Liver (tissue), 9 donors: Measurements from ENCODE around the gene TMEM123. TPM values are rescaled to one million over a fixed set of nuclear protein-coding genes. Genes with fewer than 3 reads are reported as not detected.

Experiments
- DNase-seq: peaks from one replicate; pipeline ENCODE4 v3.0.0-alpha.2; 2017; ENCODE audit warnings: low spot score
- H3K27ac ChIP-seq, 2 donors: one replicate each; pipeline ENCODE4 v1.7.0; 2013; ENCODE audit warnings: inconsistent platforms in 2 of 2, low read length in 2 of 2, control low read depth in 1 of 2, low read depth in 1 of 2, mild to moderate bottlenecking in 1 of 2
- H3K27me3 ChIP-seq, 4 donors: one replicate each; pipeline versions ENCODE4 v1.6.1 to v1.7.0; 2013; ENCODE audit warnings: low read length in 3 of 4, inconsistent platforms in 1 of 4, mild to moderate bottlenecking in 1 of 4, moderate library complexity in 1 of 4; ENCODE audit not compliant: control insufficient read depth in 4 of 4, insufficient read depth in 4 of 4
- H3K36me3 ChIP-seq, 4 donors: one replicate each; pipeline versions ENCODE4 v1.6.1 to v1.7.0; 2013; ENCODE audit warnings: low read length in 3 of 4, mild to moderate bottlenecking in 3 of 4, low read depth in 1 of 4, moderate library complexity in 1 of 4; ENCODE audit not compliant: control insufficient read depth in 4 of 4, insufficient read depth in 3 of 4
- H3K4me1 ChIP-seq, 4 donors: one replicate each; pipeline versions ENCODE4 v1.6.1 to v1.7.0; 2013; ENCODE audit warnings: low read length in 3 of 4, mild to moderate bottlenecking in 3 of 4, moderate library complexity in 1 of 4; ENCODE audit not compliant: control insufficient read depth in 4 of 4, insufficient read depth in 4 of 4
- H3K4me3 ChIP-seq, 3 donors: one replicate each; pipeline versions ENCODE4 v1.6.1 to v1.7.0; 2013; ENCODE audit warnings: low read length in 3 of 3, control low read depth in 1 of 3, low read depth in 1 of 3, mild to moderate bottlenecking in 1 of 3
- H3K9ac ChIP-seq, 2 donors: one replicate each; pipeline ENCODE4 v1.7.0; 2013; ENCODE audit warnings: low read length in 2 of 2, mild to moderate bottlenecking in 2 of 2, moderate library complexity in 2 of 2, control low read depth in 1 of 2, low read depth in 1 of 2
- H3K9me3 ChIP-seq, 4 donors: one replicate each; pipeline versions ENCODE4 v1.6.1 to v1.7.0; 2013; ENCODE audit warnings: low read length in 3 of 4; ENCODE audit not compliant: control insufficient read depth in 4 of 4
- ATF3 ChIP-seq: IDR thresholded peaks from 2 replicates; pipeline ENCODE4 v1.6.1; 2016; ENCODE audit warnings: antibody characterized with exemption
- CTCF ChIP-seq: fragments of 150-350 bp; IDR thresholded peaks from 2 replicates; pipeline ENCODE4 v1.5.1; 2017; ENCODE audit warnings: improper control_type of control experiment, low read depth, low read length; ENCODE audit not compliant: missing input control
- EGR1 ChIP-seq, 2 donors: IDR thresholded peaks; 2 replicates each; pipeline ENCODE4 v1.6.1; 2016 to 2018; ENCODE audit warnings: antibody characterized with exemption in 2 of 2, low read depth in 2 of 2
- FOXA1 ChIP-seq: IDR thresholded peaks from 2 replicates; pipeline ENCODE4 v1.6.1; 2016; ENCODE audit warnings: antibody characterized with exemption
- FOXA2 ChIP-seq: IDR thresholded peaks from 2 replicates; pipeline ENCODE4 v1.6.1; 2016; ENCODE audit warnings: antibody characterized with exemption
- GABPA ChIP-seq, 2 donors: IDR thresholded peaks in 1 of 2; conservative IDR thresholded peaks in 1 of 2; 2 replicates each; pipeline ENCODE4 v1.6.1; 2016; ENCODE audit warnings: antibody characterized with exemption in 2 of 2, mild to moderate bottlenecking in 1 of 2, moderate library complexity in 1 of 2
- HNF4A ChIP-seq, 2 donors: conservative IDR thresholded peaks; 2 replicates each; pipeline ENCODE4 v1.6.1; 2016; ENCODE audit warnings: antibody characterized with exemption in 2 of 2, mild to moderate bottlenecking in 2 of 2
- HNF4G ChIP-seq: IDR thresholded peaks from 2 replicates; pipeline ENCODE4 v1.6.1; 2016; ENCODE audit warnings: antibody characterized with exemption
- JUND ChIP-seq, 2 donors: IDR thresholded peaks; 2 replicates each; pipeline ENCODE4 v1.6.1; 2016; ENCODE audit warnings: antibody characterized with exemption in 2 of 2
- MAX ChIP-seq: IDR thresholded peaks from 2 replicates; pipeline ENCODE4 v1.6.1; 2016; ENCODE audit warnings: antibody characterized with exemption
- NR2F2 ChIP-seq: IDR thresholded peaks from 2 replicates; pipeline ENCODE4 v1.6.1; 2016; ENCODE audit warnings: antibody characterized with exemption
- RAD21 ChIP-seq, 2 donors: IDR thresholded peaks; 2 replicates each; pipeline ENCODE4 v1.6.1; 2016; ENCODE audit warnings: antibody characterized with exemption in 2 of 2, mild to moderate bottlenecking in 2 of 2
- REST ChIP-seq: IDR thresholded peaks from 2 replicates; pipeline ENCODE4 v1.6.1; 2016; ENCODE audit warnings: antibody characterized with exemption, mild to moderate bottlenecking
- RXRA ChIP-seq, 2 donors: IDR thresholded peaks; 2 replicates each; pipeline ENCODE4 v1.6.1; 2017 to 2018; ENCODE audit warnings: antibody characterized with exemption in 2 of 2, mild to moderate bottlenecking in 1 of 2
- SP1 ChIP-seq: IDR thresholded peaks from 2 replicates; pipeline ENCODE4 v1.6.1; 2018; ENCODE audit warnings: antibody characterized with exemption, mild to moderate bottlenecking
- TAF1 ChIP-seq: conservative IDR thresholded peaks from 2 replicates; pipeline ENCODE4 v1.6.1; 2016; ENCODE audit warnings: antibody characterized with exemption, mild to moderate bottlenecking
- YY1 ChIP-seq: IDR thresholded peaks from 2 replicates; pipeline ENCODE4 v1.6.1; 2016; ENCODE audit warnings: antibody characterized with exemption, mild to moderate bottlenecking
- ZBTB33 ChIP-seq: IDR thresholded peaks from 2 replicates; pipeline ENCODE4 v1.6.1; 2016; ENCODE audit warnings: antibody characterized with exemption
- WGBS: extraction: QIAGEN DNeasy Blood & Tissue Kit; methylation state at CpG from one replicate; pipeline ENCODE4 v1.1.7; 2013; 5-methylcytosine and 5-hydroxymethylcytosine counted together
- polyA plus RNA-seq, 2 donors: library from polyadenylated mRNA; stranded (reverse) in 1 of 2; unstranded in 1 of 2; fragments of 200-250 nt in 1 of 2; fragments of >200 nt in 1 of 2; fragmentation: Nextera tagmentation in 1 of 2; extraction: Ambion mirVana in 1 of 2; gene quantifications; one replicate each; pipeline versions ENCODE4 v1.2.1 to v1.2.3, GENCODE V29; 2013 to 2015
- total RNA-seq, 2 donors: library from RNA; depleted of rRNA; stranded (reverse); fragments of >200 nt; gene quantifications; one replicate each; pipeline ENCODE4 v1.2.3, GENCODE V29; 2014
- donor health status: healthy.
- donor health status: healthy.
- donor health status: healthy.
- donor health status: healthy.
- donor health status: healthy.

TMEM123 gene
- total and polyA plus RNA-seq, 4 donors = 101 to 140 (median 107) TPM

GRCh38 chr11:102499151-102499550 is 46.6 kb upstream of the TMEM123 start:
- Histone ChIP-seq H3K27ac (no peak overlapping the region), H3K9ac (no peak overlapping the region), H3K4me3 (no peak overlapping the region), H3K9me3 (no peaks in the 10 kb centered on the region), H3K4me1 (peaks cover 0 to 12% (median 9%) of the 10 kb centered on the region in 4 donors), H3K36me3 (no peaks in the 10 kb centered on the region), H3K27me3 (no peaks in the 10 kb centered on the region)
- no peak for DNase-seq
- no peak for TF ChIP-seq TAF1
- no peak for TF ChIP-seq REST
- no peak for TF ChIP-seq ZBTB33
- no peak for TF ChIP-seq EGR1 (IDR thresholded peaks at IDR 0.05; ENCODE audit: low read depth in 2 of 2)
- no peak for TF ChIP-seq FOXA1
- TF ChIP-seq NR2F2 = no peak
- TF ChIP-seq SP1 = no peak
- no peak for TF ChIP-seq CTCF
- no peak for TF ChIP-seq HNF4A (conservative IDR thresholded peaks at IDR 0.05)
- TF ChIP-seq RAD21 (IDR thresholded peaks at IDR 0.05) = no peak
- TF ChIP-seq JUND (IDR thresholded peaks at IDR 0.05) = no peak
- TF ChIP-seq YY1 = no peak
- no peak for TF ChIP-seq ATF3
- TF ChIP-seq MAX = no peak
- TF ChIP-seq FOXA2 = no peak
- TF ChIP-seq HNF4G = no peak
- no peak for TF ChIP-seq RXRA (IDR thresholded peaks at IDR 0.05)
- TF ChIP-seq GABPA (IDR thresholded peaks at IDR 0.05 in 1 of 2, conservative IDR thresholded peaks at IDR 0.05 in 1 of 2) = no peak
- 96% methylated on average over 3 of the region's 3 CpGs for WGBS

- no peak overlapping the region for H3K9ac ChIP-seq
- no peaks in the 10 kb centered on the region for H3K36me3 ChIP-seq
- no peaks in the 10 kb centered on the region for H3K9me3 ChIP-seq
- TF ChIP-seq NR2F2 (no peak), YY1 (no peak), REST (no peak), EGR1 (IDR thresholded peaks at IDR 0.05; ENCODE audit: low read depth in 2 of 2) (no peak), HNF4G (no peak), TAF1 (no peak), FOXA1 (no peak), RXRA (IDR thresholded peaks at IDR 0.05) (no peak), RAD21 (IDR thresholded peaks at IDR 0.05) (no peak), GABPA (IDR thresholded peaks at IDR 0.05 in 1 of 2, conservative IDR thresholded peaks at IDR 0.05 in 1 of 2) (no peak), JUND (IDR thresholded peaks at IDR 0.05) (no peak), HNF4A (conservative IDR thresholded peaks at IDR 0.05) (no peak), FOXA2 (no peak), ATF3 (no peak)
- H3K27ac ChIP-seq = no peak overlapping the region
- H3K27me3 ChIP-seq = no peaks in the 10 kb centered on the region
- H3K4me3 ChIP-seq = no peak overlapping the region
- no peak for DNase-seq
- H3K4me1 ChIP-seq = peaks cover 0 to 19% (median 12%) of the 10 kb centered on the region in 4 donors
- 85% methylated on average over 4 of the region's 4 CpGs for WGBS
Observed at GRCh38 chr11:102497061-102497460, 44.5 kb upstream of the TMEM123 start.
